ENCODE data around the gene FPR3.

GRCh38 chr19:51794885-51795490, at the start of gene FPR3:
- TF ChIP-seq CTCF (tag by site-specific recombination; IDR thresholded peaks at IDR 0.05) = no peak
- no peak for TF ChIP-seq ZNF114 (tag by site-specific recombination; IDR thresholded peaks at IDR 0.05)
- no peak for TF ChIP-seq ZBTB7A (tag by site-specific recombination; IDR thresholded peaks at IDR 0.05; ENCODE audit: low read depth)
- TF ChIP-seq YY1 (tag by site-specific recombination; IDR thresholded peaks at IDR 0.05) = no peak
